ENCODE measurements around the gene ZNF574. TPM values are rescaled to one million over a fixed set of nuclear protein-coding genes. Genes with fewer than 3 reads are reported as not detected.

ZNF574 gene
- total RNA-seq, 1 experiment from 2014 or later = 15.1 TPM

DNA sequence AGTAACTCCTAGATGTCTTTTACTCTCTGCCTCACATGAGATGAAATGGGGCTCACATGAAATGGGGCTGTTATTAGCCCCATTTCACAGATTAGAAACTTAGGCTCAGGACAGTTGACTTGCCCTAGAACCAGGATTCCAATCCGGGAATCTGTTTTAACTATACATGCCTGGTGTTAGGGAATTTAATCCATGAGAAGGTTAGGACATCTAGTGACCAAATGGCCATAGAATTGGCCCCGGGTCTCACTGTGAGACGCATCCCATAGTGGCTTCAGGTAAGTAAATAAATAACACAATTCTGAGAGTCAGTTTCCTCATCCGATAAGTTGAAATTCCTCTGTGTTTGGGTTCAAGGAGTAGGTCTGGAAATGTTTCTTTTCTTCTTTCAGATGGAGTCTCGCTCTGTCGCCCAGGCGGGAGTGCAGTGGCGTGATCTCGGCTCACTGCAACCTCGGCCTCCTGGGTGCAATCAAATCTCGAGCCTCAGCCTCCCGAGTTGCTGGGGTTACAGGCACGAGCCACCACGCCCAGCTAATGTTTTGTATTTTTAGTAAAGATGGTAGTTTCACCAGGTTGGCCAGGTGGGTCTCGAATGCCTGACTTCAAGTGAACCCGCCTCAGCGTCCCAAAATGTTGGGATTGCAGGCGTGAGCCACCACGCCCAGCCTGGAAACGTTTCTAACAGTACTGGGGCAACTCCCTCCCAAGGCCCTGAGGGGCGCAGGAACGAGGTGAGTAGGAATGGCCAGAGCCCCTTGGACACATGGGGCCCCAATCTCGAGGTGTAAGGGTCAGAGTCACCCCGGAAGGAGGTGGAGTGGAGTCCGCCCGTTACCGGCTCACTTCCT is 1.2 kb upstream of the ZNF574 start:
- peaks cover 9% of the 10 kb centered on the region; the same call in 1 of the 2 replicates for H3K36me3 ChIP-seq (ENCODE audit: insufficient read depth, low read length)
- H3K4me3 ChIP-seq (ENCODE audit: low read length) = peak overlapping the region; percentile 99
- peak overlapping the region; percentile 99 for H3K4me2 ChIP-seq (ENCODE audit: low read depth, low read length, poor library complexity, severe bottlenecking)
- no peaks in the 10 kb centered on the region for H3K9me3 ChIP-seq (ENCODE audit: low read length)
- peaks cover 31% of the 10 kb centered on the region for H4K20me1 ChIP-seq (ENCODE audit: insufficient read depth, low read depth, low read length)
- no peak overlapping the region for H2AFZ ChIP-seq (ENCODE audit: low read length)
- H3K9ac ChIP-seq (ENCODE audit: low read length) = peak overlapping the region; percentile 100
- no peaks in the 10 kb centered on the region for H3K27me3 ChIP-seq (ENCODE audit: low read length)
- peaks cover 22% of the 10 kb centered on the region for H3K4me1 ChIP-seq (ENCODE audit: low read length)
- peaks cover 33% of the 10 kb centered on the region for H3K79me2 ChIP-seq (ENCODE audit: low read length)
- no peaks in the 10 kb centered on the region for H3K9me2 ChIP-seq (replicated peaks; ENCODE audit: insufficient read depth, low read length)
- peak overlapping the region; percentile 86 for H3K27ac ChIP-seq (ENCODE audit: low read length)
- DNase-seq = peak; percentile 69

DNA sequence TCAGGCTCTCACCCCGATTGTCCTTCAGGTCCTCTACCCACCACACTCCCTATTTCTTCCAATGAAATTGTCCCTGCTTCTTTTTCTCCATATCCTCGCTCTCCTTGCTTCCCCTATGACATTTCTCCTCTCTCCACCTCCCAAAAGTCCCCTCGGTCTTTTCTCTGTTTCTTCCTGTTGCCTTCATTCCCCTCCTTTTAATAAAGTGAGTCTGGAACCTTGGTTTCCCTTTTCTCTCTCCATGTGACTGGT is 676 bp upstream of the ZNF574 start:
- peaks cover 22% of the 10 kb centered on the region for H3K4me1 ChIP-seq (ENCODE audit: low read length)
- H3K27ac ChIP-seq (ENCODE audit: low read length) = peak overlapping the region; percentile 86
- H3K9me2 ChIP-seq (replicated peaks; ENCODE audit: insufficient read depth, low read length) = no peaks in the 10 kb centered on the region
- H3K4me3 ChIP-seq (ENCODE audit: low read length) = peak overlapping the region; percentile 99
- peaks cover 33% of the 10 kb centered on the region for H3K79me2 ChIP-seq (ENCODE audit: low read length)
- no peaks in the 10 kb centered on the region for H3K9me3 ChIP-seq (ENCODE audit: low read length)
- peak overlapping the region; percentile 99 for H3K4me2 ChIP-seq (ENCODE audit: low read depth, low read length, poor library complexity, severe bottlenecking)
- no peaks in the 10 kb centered on the region for H3K27me3 ChIP-seq (ENCODE audit: low read length)
- H3K36me3 ChIP-seq (ENCODE audit: insufficient read depth, low read length) = peaks cover 9% of the 10 kb centered on the region; the same call in 1 of the 2 replicates
- peaks cover 34% of the 10 kb centered on the region for H4K20me1 ChIP-seq (ENCODE audit: insufficient read depth, low read depth, low read length)
- H3K9ac ChIP-seq (ENCODE audit: low read length) = peak overlapping the region; percentile 100
- peak overlapping the region; percentile 85; the same call in 1 of the 2 replicates for H2AFZ ChIP-seq (ENCODE audit: low read length)
- DNase-seq = no peak

DNA sequence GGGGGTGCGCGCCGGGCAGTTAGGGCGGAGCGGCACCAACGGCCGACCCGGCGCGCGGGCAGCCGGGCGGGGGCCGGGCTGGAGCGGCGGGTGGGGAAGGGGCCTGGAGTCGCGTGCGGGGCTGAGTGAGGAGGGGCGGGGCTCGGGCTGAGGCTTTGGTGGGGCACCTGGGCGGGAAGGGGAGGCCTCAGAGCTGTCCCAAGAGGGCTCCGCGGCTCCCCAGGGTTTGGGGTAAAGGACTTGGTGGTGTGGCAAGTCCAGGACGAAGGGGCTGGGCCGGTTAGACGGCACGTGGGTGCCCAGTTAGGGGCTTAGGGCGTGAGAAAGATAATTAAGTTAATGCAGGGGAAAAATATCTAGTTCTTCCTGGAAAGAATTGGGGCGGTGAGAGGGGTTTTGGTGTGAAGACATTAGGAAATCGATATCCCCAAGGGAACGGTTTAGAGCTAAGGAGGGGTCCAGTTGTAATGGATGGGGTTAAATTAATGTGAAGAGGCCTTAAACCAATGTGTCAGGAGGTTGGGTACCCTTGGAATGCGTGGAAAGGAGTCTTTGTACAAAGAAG is 496 bp downstream of the ZNF574 start:
- Histone ChIP-seq H3K27ac (ENCODE audit: low read length) (peak overlapping the region; percentile 80), H3K36me3 (ENCODE audit: insufficient read depth, low read length) (peaks cover 9% of the 10 kb centered on the region; the same call in 1 of the 2 replicates), H3K27me3 (ENCODE audit: low read length) (no peaks in the 10 kb centered on the region), H3K9me3 (ENCODE audit: low read length) (no peaks in the 10 kb centered on the region), H3K9ac (ENCODE audit: low read length) (peak overlapping the region; percentile 96), H3K79me2 (ENCODE audit: low read length) (peaks cover 33% of the 10 kb centered on the region), H3K4me2 (ENCODE audit: low read depth, low read length, poor library complexity, severe bottlenecking) (peak overlapping the region; percentile 90), H2AFZ (ENCODE audit: low read length) (no peak overlapping the region), H3K9me2 (replicated peaks; ENCODE audit: insufficient read depth, low read length) (no peaks in the 10 kb centered on the region), H3K4me3 (ENCODE audit: low read length) (peak overlapping the region; percentile 83), H3K4me1 (ENCODE audit: low read length) (peaks cover 22% of the 10 kb centered on the region), H4K20me1 (ENCODE audit: insufficient read depth, low read depth, low read length) (peaks cover 46% of the 10 kb centered on the region)
- DNase-seq = peak; percentile 91

DNA sequence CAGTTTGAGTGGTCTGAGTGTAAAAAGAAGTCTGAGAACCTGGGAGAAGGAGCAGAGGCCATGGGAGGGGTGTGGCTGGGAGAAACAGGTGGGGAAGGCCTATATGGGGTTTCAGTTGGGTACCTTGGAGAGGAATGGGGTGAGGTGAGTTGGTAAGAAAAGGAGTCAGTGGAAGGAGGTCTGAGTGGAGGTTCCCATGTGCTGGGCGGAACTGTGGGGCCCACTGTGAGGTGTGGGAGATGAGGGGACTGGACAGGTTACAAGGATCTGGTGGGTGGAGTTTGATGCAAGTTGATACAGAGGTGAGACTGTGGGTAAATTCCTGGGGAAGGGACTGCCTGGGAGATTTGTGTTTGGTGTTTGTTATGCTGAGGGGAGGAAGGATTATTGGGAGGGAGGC is 2.1 kb downstream of the ZNF574 start:
- H3K79me2 ChIP-seq (ENCODE audit: low read length) = peaks cover 33% of the 10 kb centered on the region

DNA sequence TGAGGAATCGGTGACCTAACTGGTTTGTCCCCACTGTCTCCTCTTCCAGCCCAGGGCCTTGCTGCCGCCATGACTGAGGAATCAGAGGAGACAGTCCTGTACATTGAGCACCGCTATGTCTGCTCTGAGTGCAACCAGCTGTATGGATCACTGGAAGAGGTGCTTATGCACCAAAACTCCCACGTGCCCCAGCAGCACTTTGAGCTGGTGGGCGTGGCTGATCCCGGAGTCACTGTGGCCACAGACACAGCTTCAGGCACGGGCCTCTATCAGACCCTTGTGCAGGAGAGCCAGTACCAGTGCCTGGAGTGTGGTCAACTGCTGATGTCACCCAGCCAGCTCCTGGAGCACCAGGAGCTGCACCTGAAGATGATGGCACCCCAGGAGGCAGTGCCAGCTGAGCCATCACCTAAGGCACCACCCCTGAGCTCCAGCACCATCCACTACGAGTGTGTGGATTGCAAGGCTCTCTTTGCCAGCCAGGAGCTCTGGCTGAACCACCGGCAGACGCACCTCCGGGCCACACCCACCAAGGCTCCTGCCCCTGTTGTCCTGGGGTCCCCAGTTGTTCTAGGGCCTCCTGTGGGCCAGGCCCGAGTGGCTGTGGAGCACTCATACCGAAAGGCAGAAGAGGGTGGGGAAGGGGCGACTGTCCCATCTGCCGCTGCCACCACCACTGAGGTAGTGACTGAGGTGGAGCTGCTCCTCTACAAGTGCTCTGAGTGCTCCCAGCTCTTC is 2.7 kb downstream of the ZNF574 start:
- Histone ChIP-seq H4K20me1 (ENCODE audit: insufficient read depth, low read depth, low read length) (peaks cover 53% of the 10 kb centered on the region), H3K9ac (ENCODE audit: low read length) (no peak overlapping the region), H3K79me2 (ENCODE audit: low read length) (peaks cover 33% of the 10 kb centered on the region), H3K27me3 (ENCODE audit: low read length) (no peaks in the 10 kb centered on the region), H2AFZ (ENCODE audit: low read length) (no peak overlapping the region), H3K4me3 (ENCODE audit: low read length) (no peak overlapping the region), H3K27ac (ENCODE audit: low read length) (no peak overlapping the region), H3K9me2 (replicated peaks; ENCODE audit: insufficient read depth, low read length) (no peaks in the 10 kb centered on the region), H3K9me3 (ENCODE audit: low read length) (no peaks in the 10 kb centered on the region), H3K4me1 (ENCODE audit: low read length) (peaks cover 22% of the 10 kb centered on the region), H3K4me2 (ENCODE audit: low read depth, low read length, poor library complexity, severe bottlenecking) (no peak overlapping the region), H3K36me3 (ENCODE audit: insufficient read depth, low read length) (peaks cover 9% of the 10 kb centered on the region; the same call in 1 of the 2 replicates)
- DNase-seq = no peak

More for the DNA sequence above, 2.1 kb downstream of the ZNF574 start:
- Histone ChIP-seq H4K20me1 (ENCODE audit: insufficient read depth, low read depth, low read length) (peaks cover 53% of the 10 kb centered on the region), H3K36me3 (ENCODE audit: insufficient read depth, low read length) (peaks cover 9% of the 10 kb centered on the region; the same call in 1 of the 2 replicates), H3K9me2 (replicated peaks; ENCODE audit: insufficient read depth, low read length) (no peaks in the 10 kb centered on the region), H3K4me3 (ENCODE audit: low read length) (no peak overlapping the region), H3K4me1 (ENCODE audit: low read length) (peaks cover 22% of the 10 kb centered on the region), H3K27ac (ENCODE audit: low read length) (no peak overlapping the region), H3K27me3 (ENCODE audit: low read length) (no peaks in the 10 kb centered on the region), H3K9me3 (ENCODE audit: low read length) (no peaks in the 10 kb centered on the region), H2AFZ (ENCODE audit: low read length) (no peak overlapping the region), H3K9ac (ENCODE audit: low read length) (no peak overlapping the region), H3K4me2 (ENCODE audit: low read depth, low read length, poor library complexity, severe bottlenecking) (peak overlapping the region; percentile 90)
- DNase-seq = no peak

DNA sequence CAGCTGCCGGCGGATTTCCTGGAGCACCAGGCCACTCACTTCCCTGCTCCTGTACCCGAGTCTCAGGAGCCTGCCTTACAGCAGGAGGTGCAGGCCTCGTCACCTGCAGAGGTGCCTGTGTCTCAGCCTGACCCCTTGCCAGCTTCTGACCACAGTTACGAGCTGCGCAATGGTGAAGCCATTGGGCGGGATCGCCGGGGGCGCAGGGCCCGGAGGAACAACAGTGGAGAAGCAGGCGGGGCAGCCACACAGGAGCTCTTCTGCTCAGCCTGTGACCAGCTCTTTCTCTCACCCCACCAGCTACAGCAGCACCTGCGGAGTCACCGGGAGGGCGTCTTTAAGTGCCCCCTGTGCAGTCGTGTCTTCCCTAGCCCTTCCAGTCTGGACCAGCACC is 3.3 kb downstream of the ZNF574 start:
- Histone ChIP-seq H3K9me2 (replicated peaks; ENCODE audit: insufficient read depth, low read length) (no peaks in the 10 kb centered on the region), H3K36me3 (ENCODE audit: insufficient read depth, low read length) (peaks cover 9% of the 10 kb centered on the region; the same call in 1 of the 2 replicates), H3K4me2 (ENCODE audit: low read depth, low read length, poor library complexity, severe bottlenecking) (no peak overlapping the region), H3K9me3 (ENCODE audit: low read length) (no peaks in the 10 kb centered on the region), H3K27me3 (ENCODE audit: low read length) (no peaks in the 10 kb centered on the region), H3K4me1 (ENCODE audit: low read length) (peaks cover 22% of the 10 kb centered on the region), H4K20me1 (ENCODE audit: insufficient read depth, low read depth, low read length) (peaks cover 53% of the 10 kb centered on the region), H3K79me2 (ENCODE audit: low read length) (peaks cover 33% of the 10 kb centered on the region), H3K27ac (ENCODE audit: low read length) (no peak overlapping the region), H3K4me3 (ENCODE audit: low read length) (no peak overlapping the region), H3K9ac (ENCODE audit: low read length) (no peak overlapping the region), H2AFZ (ENCODE audit: low read length) (no peak overlapping the region)
- no peak for DNase-seq

DNA sequence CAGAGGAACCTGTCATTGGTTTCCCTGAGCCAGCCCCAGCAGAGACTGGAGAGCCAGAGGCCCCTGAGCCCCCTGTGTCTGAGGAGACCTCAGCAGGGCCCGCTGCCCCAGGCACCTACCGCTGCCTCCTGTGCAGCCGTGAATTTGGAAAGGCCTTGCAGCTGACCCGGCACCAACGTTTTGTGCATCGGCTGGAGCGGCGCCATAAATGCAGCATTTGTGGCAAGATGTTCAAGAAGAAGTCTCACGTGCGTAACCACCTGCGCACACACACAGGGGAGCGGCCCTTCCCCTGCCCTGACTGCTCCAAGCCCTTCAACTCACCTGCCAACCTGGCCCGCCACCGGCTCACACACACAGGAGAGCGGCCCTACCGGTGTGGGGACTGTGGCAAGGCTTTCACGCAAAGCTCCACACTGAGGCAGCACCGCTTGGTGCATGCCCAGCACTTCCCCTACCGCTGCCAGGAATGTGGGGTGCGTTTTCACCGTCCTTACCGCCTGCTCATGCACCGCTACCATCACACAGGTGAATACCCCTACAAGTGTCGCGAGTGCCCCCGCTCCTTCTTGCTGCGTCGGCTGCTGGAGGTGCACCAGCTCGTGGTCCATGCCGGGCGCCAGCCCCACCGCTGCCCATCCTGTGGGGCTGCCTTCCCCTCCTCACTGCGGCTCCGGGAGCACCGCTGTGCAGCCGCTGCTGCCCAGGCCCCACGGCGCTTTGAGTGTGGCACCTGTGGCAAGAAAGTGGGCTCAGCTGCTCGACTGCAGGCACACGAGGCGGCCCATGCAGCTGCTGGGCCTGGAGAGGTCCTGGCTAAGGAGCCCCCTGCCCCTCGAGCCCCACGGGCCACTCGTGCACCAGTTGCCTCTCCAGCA is 4.2 kb downstream of the ZNF574 start:
- Histone ChIP-seq H3K9me2 (replicated peaks; ENCODE audit: insufficient read depth, low read length) (no peaks in the 10 kb centered on the region), H3K27ac (ENCODE audit: low read length) (no peak overlapping the region), H4K20me1 (ENCODE audit: insufficient read depth, low read depth, low read length) (peaks cover 53% of the 10 kb centered on the region), H3K4me3 (ENCODE audit: low read length) (no peak overlapping the region), H3K36me3 (ENCODE audit: insufficient read depth, low read length) (peaks cover 9% of the 10 kb centered on the region; the same call in 1 of the 2 replicates), H3K9me3 (ENCODE audit: low read length) (no peaks in the 10 kb centered on the region), H2AFZ (ENCODE audit: low read length) (no peak overlapping the region), H3K27me3 (ENCODE audit: low read length) (no peaks in the 10 kb centered on the region), H3K9ac (ENCODE audit: low read length) (no peak overlapping the region), H3K79me2 (ENCODE audit: low read length) (peaks cover 33% of the 10 kb centered on the region), H3K4me1 (ENCODE audit: low read length) (peaks cover 14% of the 10 kb centered on the region), H3K4me2 (ENCODE audit: low read depth, low read length, poor library complexity, severe bottlenecking) (no peak overlapping the region)
- no peak for DNase-seq
